Upper lobe of left lung (tissue), 6 donors: ENCODE measurements around the gene AHSG. TPM values are rescaled to one million over a fixed set of nuclear protein-coding genes. Genes with fewer than 3 reads are reported as not detected.

Experiments used
- ATAC-seq, 2 donors: fragments of 200-7000 bp; cut with Tn5 transposase; one replicate each; pipeline ENCODE4 v1.9.1; 2022; ENCODE audit warnings: mild to moderate bottlenecking in 2 of 2, moderate library complexity in 2 of 2; ENCODE audit not compliant: low FRiP score in 2 of 2
- DNase-seq, 2 donors: peaks; one replicate each; pipeline ENCODE4 v3.0.0-alpha.2; 2019 to 2020
- H3K27ac ChIP-seq, 4 donors: fragments of 200-600 bp; sonication (generic); one replicate each; pipeline ENCODE4 v1.5.1; 2016 to 2019
- H3K27me3 ChIP-seq, 4 donors: fragments of 200-600 bp; sonication (generic); one replicate each; pipeline ENCODE4 v1.5.1; 2017 to 2019
- H3K36me3 ChIP-seq, 4 donors: fragments of 200-600 bp; sonication (generic); one replicate each; pipeline ENCODE4 v1.5.1; 2016 to 2019
- H3K4me1 ChIP-seq, 4 donors: fragments of 200-600 bp; sonication (generic); one replicate each; pipeline ENCODE4 v1.5.1; 2018 to 2019
- H3K4me3 ChIP-seq, 4 donors: fragments of 200-600 bp; sonication (generic); one replicate each; pipeline ENCODE4 v1.5.1; 2017 to 2019; ENCODE audit warnings: mild to moderate bottlenecking in 2 of 4, moderate library complexity in 1 of 4
- H3K9me3 ChIP-seq, 4 donors: fragments of 200-600 bp; sonication (generic); one replicate each; pipeline ENCODE4 v1.5.1; 2018 to 2019
- EP300 ChIP-seq, 4 donors: sonication (generic); formaldehyde crosslinking; IDR thresholded peaks; one replicate each; pipeline ENCODE4 v1.5.1; 2017; ENCODE audit warnings: antibody characterized with exemption in 4 of 4, control low read depth in 2 of 4
- POLR2A ChIP-seq, 4 donors: fragments of 450-650 bp; IDR thresholded peaks; one replicate each; pipeline ENCODE4 v1.5.1; 2016 to 2017; ENCODE audit warnings: antibody characterized with exemption in 4 of 4, mild to moderate bottlenecking in 2 of 4
- POLR2AphosphoS5 ChIP-seq, 2 donors: sonication (generic); formaldehyde crosslinking; IDR thresholded peaks; one replicate each; pipeline ENCODE4 v1.5.1; 2017; ENCODE audit warnings: antibody characterized with exemption in 2 of 2
- WGBS, 2 donors: methylation state at CpG; one replicate each; pipeline ENCODE4 v1.1.5; 2017 to 2018; 5-methylcytosine and 5-hydroxymethylcytosine counted together
- total RNA-seq, 6 donors: library from RNA; depleted of rRNA in 4 of 6; stranded (reverse); fragments of >200 nt in 4 of 6; gene quantifications; one replicate each; pipeline versions ENCODE4 v1.1.0 to v1.2.1, GENCODE V29; 2016 to 2021
- TF ChIP-seq, protein P1 (sequence below), 6 experiments: fragments of 450-650 bp in 4 of 6; fragments of 200-600 bp in 2 of 6; sonication (generic) in 2 of 6; IDR thresholded peaks; one replicate each; pipeline ENCODE4 v1.5.1; 2016 to 2019; ENCODE audit warnings: antibody characterized with exemption in 6 of 6
- donor health status: DM: no; HTN: no; CAD: no; lungs with moderate emphysema.
- donor health status: DM: no; HTN: yes; CAD: no; lungs with severe emphysema.

The AHSG gene
- total RNA-seq, 6 donors from 2014 or later: 1.1 to 1.5 TPM; not detected in 4

DNA sequence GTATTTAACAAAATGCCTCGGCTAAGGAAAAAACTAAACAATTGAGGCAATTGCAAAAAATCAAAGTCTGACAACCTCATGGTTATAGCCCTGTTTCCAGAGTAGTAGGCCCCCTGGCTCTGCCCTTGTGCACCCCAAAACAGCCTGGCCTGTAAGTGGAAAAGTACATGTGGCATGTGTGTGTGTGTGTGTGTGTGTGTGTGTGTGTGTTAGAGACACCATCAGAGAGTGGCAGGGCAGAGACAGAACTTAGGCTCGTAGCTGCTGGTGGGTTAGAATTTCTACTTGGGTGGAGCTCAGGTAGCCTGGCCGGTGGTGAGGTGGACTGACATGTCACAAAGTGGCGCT lies 14.1 kb upstream of the AHSG start:
- Histone ChIP-seq H3K36me3 (no peaks in the 10 kb centered on the region), H3K9me3 (no peaks in the 10 kb centered on the region), H3K4me1 (no peaks in the 10 kb centered on the region), H3K27ac (no peak overlapping the region), H3K4me3 (no peak overlapping the region), H3K27me3 (no peaks in the 10 kb centered on the region)
- TF ChIP-seq POLR2A (IDR thresholded peaks at IDR 0.05) (no peak), EP300 (IDR thresholded peaks at IDR 0.05) (no peak), POLR2AphosphoS5 (IDR thresholded peaks at IDR 0.05) (no peak)
- TF ChIP-seq, protein P1, sequence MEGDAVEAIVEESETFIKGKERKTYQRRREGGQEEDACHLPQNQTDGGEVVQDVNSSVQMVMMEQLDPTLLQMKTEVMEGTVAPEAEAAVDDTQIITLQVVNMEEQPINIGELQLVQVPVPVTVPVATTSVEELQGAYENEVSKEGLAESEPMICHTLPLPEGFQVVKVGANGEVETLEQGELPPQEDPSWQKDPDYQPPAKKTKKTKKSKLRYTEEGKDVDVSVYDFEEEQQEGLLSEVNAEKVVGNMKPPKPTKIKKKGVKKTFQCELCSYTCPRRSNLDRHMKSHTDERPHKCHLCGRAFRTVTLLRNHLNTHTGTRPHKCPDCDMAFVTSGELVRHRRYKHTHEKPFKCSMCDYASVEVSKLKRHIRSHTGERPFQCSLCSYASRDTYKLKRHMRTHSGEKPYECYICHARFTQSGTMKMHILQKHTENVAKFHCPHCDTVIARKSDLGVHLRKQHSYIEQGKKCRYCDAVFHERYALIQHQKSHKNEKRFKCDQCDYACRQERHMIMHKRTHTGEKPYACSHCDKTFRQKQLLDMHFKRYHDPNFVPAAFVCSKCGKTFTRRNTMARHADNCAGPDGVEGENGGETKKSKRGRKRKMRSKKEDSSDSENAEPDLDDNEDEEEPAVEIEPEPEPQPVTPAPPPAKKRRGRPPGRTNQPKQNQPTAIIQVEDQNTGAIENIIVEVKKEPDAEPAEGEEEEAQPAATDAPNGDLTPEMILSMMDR (IDR thresholded peaks at IDR 0.05): no peak
- DNase-seq (no peak), ATAC-seq (no peak)
- WGBS, 2 donors: 80 to 86% methylated on average over 4 of the region's 4 CpGs

DNA sequence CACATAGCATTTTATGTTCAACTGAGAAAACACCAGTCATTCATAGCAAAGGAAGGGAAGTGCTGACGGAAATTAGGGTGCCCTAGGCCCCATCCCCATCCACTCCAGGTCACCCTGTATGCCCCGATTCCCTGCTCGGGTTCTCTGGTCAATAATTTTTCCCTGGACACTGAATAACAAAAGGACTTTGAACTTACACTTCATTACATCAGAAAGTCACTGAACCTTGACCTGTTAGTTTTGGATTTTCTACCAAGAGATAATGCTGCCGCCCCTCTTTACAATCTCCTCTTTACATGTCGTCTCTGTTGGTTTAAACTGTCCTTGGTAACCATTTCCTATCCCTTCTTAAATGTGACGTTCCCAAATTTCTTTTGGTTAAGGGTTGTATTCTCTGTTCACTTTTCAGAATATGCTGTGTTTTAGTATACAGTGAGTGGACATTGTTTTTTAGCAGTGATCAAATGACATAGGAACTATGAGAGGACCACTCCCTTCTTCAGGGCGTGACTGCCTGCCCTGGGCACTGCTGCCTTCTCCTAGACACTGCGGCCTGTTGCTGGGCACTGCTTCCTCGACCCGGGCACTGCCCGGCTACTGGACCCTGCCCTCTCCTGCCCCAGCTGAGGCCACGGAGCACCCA lies 13.6 kb upstream of the AHSG start:
- ATAC-seq: no peak
- Histone ChIP-seq H3K4me3 (no peak overlapping the region), H3K27ac (no peak overlapping the region), H3K9me3 (no peaks in the 10 kb centered on the region), H3K4me1 (no peaks in the 10 kb centered on the region), H3K36me3 (no peaks in the 10 kb centered on the region), H3K27me3 (no peaks in the 10 kb centered on the region)
- DNase-seq: peak in 1 of 2 donors; percentile 48
- WGBS, 2 donors: 73 to 77% methylated on average over 10 to 12 of the region's 12 CpGs
- TF ChIP-seq EP300 (IDR thresholded peaks at IDR 0.05) (no peak), POLR2A (IDR thresholded peaks at IDR 0.05) (no peak), POLR2AphosphoS5 (IDR thresholded peaks at IDR 0.05) (no peak)
- TF ChIP-seq, protein P1 (IDR thresholded peaks at IDR 0.05): no peak

DNA sequence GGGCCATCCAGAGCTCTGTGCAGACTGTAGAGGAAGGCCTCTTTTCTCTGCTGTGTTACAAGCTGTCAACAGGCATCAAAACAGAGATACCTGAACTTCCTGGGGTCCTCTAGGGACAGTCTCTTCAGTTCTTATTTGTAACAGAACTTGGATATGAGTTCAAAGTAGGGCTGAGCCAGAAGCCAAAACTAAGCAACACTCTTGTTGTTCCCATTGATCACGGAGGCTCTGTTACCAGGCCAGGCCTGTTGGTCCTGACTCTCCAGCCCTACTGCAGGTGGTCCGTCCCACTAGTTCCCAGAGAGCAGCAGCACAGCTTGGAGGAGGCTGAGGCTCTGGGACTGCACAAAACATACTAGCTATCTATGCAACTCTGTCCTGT lies 13.1 kb upstream of the AHSG start:
- 95 to 100% methylated on average over 1 to 2 of the region's 2 CpGs for WGBS, 2 donors
- ATAC-seq (no peak), DNase-seq (no peak)
- Histone ChIP-seq H3K9me3 (no peaks in the 10 kb centered on the region), H3K27me3 (no peaks in the 10 kb centered on the region), H3K4me1 (no peaks in the 10 kb centered on the region), H3K4me3 (no peak overlapping the region), H3K36me3 (no peaks in the 10 kb centered on the region), H3K27ac (no peak overlapping the region)
- TF ChIP-seq POLR2A (IDR thresholded peaks at IDR 0.05): no peak
- TF ChIP-seq, protein P1 (IDR thresholded peaks at IDR 0.05): no peak
- TF ChIP-seq POLR2AphosphoS5 (IDR thresholded peaks at IDR 0.05): no peak
- no peak for TF ChIP-seq EP300 (IDR thresholded peaks at IDR 0.05)

DNA sequence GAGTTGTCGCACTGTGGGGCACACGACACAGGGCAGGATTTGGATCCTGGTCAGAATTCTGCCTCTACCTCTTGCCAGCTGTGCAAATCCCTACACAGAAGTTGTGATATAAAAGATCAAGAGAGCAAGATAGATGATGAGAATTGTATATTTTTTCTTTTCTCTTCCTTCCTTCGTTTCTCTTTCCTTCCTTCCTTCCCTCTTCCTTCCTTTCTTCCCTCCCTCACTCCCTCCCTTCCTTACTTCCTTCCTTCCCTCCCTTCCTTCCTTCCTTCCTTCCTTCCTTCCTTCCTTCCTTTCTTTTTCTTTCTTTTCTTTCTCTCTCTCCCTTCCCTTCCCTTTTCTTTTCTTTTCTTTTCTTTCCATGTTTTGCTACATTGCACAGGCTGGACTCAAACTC lies 12.0 kb upstream of the AHSG start:
- no peaks in the 10 kb centered on the region for H3K4me1 ChIP-seq
- no peak for DNase-seq
- H3K9me3 ChIP-seq: no peaks in the 10 kb centered on the region
- H3K27me3 ChIP-seq: no peaks in the 10 kb centered on the region
- ATAC-seq: no peak
- H3K27ac ChIP-seq: no peak overlapping the region
- 66 to 74% methylated on average over 3 of the region's 3 CpGs for WGBS, 2 donors
- TF ChIP-seq POLR2AphosphoS5 (IDR thresholded peaks at IDR 0.05) (no peak), EP300 (IDR thresholded peaks at IDR 0.05) (no peak), POLR2A (IDR thresholded peaks at IDR 0.05) (no peak)
- TF ChIP-seq, protein P1 (IDR thresholded peaks at IDR 0.05): no peak
- H3K4me3 ChIP-seq: no peak overlapping the region
- no peaks in the 10 kb centered on the region for H3K36me3 ChIP-seq

DNA sequence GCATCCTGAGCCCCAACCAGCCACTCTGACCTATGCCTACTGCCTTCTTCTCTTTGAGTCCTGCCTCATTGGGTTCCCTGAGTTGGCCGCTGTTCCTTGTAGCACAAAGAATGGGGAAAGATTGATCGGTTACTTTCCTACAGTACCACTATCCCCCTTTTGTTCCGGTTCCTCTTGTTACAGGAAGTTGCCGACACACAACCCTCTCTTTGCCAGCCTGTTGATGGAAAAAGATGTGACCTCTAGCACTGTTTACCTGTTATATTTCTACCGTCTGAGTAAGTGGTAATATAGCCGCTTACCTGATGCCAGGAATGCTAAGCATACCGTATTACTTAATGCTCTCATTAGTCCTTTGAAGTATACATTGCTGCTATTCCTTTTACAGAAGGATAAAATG lies 9.7 kb upstream of the AHSG start:
- TF ChIP-seq, protein P1 (IDR thresholded peaks at IDR 0.05): no peak
- no peak for TF ChIP-seq POLR2AphosphoS5 (IDR thresholded peaks at IDR 0.05)
- TF ChIP-seq POLR2A (IDR thresholded peaks at IDR 0.05): no peak
- no peak for TF ChIP-seq EP300 (IDR thresholded peaks at IDR 0.05)
- Histone ChIP-seq H3K36me3 (no peaks in the 10 kb centered on the region), H3K27ac (no peak overlapping the region), H3K4me1 (no peaks in the 10 kb centered on the region), H3K9me3 (no peaks in the 10 kb centered on the region), H3K4me3 (no peak overlapping the region), H3K27me3 (no peaks in the 10 kb centered on the region)
- DNase-seq (no peak), ATAC-seq (no peak)
- WGBS, 2 donors: 76 to 84% methylated on average over 7 of the region's 7 CpGs
